Measurements from ENCODE around the gene SCG5. TPM values are rescaled to one million over a fixed set of nuclear protein-coding genes. Genes with fewer than 3 reads are reported as not detected.

SCG5 gene
- polyA plus RNA-seq, 1 of the 3 experiments (the other 2 are of a cell fraction) = 11.0 TPM

GRCh38 chr15:32669896-32670611 lies 28.5 kb downstream of the SCG5 start (continued):
- no peak for TF ChIP-seq USF1 (IDR thresholded peaks at IDR 0.05; ENCODE audit: borderline replicate concordance, low read depth)
- TF ChIP-seq SMC3 (IDR thresholded peaks at IDR 0.05; ENCODE audit: low read depth, low read length) = no peak; the same call in 1 of the 2 replicates
- TF ChIP-seq USF2 (IDR thresholded peaks at IDR 0.05; ENCODE audit: borderline replicate concordance, low read depth, low read length) = no peak
- TF ChIP-seq ZBTB33 (IDR thresholded peaks at IDR 0.05; ENCODE audit: borderline replicate concordance, low read depth) = no peak
- no peak for TF ChIP-seq MEF2A (IDR thresholded peaks at IDR 0.05; ENCODE audit: borderline replicate concordance, low read depth)
- TF ChIP-seq POLR2AphosphoS5 (IDR thresholded peaks at IDR 0.05; ENCODE audit: low read depth, low read length) = no peak
- TF ChIP-seq PBX3 (IDR thresholded peaks at IDR 0.05) = no peak
- no peak for TF ChIP-seq TAF1 (IDR thresholded peaks at IDR 0.05; ENCODE audit: borderline replicate concordance, low read depth, low read length)
- TF ChIP-seq FOXJ3 (CRISPR knock-in tag; IDR thresholded peaks at IDR 0.05) = peak; percentile 79
- TF ChIP-seq JUND (IDR thresholded peaks at IDR 0.05) = no peak
- peak; percentile 94 for TF ChIP-seq GATA2 (CRISPR knock-in tag; IDR thresholded peaks at IDR 0.05)
- no peak for TF ChIP-seq ELF1 (IDR thresholded peaks at IDR 0.05)
- no peak for TF ChIP-seq TEAD4 (IDR thresholded peaks at IDR 0.05; ENCODE audit: borderline replicate concordance, insufficient read depth)
- no peak for TF ChIP-seq MAX (IDR thresholded peaks at IDR 0.05; ENCODE audit: low read depth)
- peak; percentile 69 for TF ChIP-seq CHD2 (IDR thresholded peaks at IDR 0.05; ENCODE audit: low read length, partially characterized antibody)
- no peak for TF ChIP-seq SIN3A (IDR thresholded peaks at IDR 0.05; ENCODE audit: borderline replicate concordance, low read depth, low read length)

Data from SK-N-SH (cell line).